OCI-M1 (cell line): Measurements from ENCODE around the gene TMEM131.
"Not testable (repeated sequence)": the region's sequence is repeated elsewhere in the genome, so short reads cannot be mapped to it uniquely, and the experiment has no call there.

Source experiments
- DNase-seq: peaks from one replicate; lab custom pipeline; 2025; lab: John Stamatoyannopoulos, UW

TMEM131 gene

GRCh38 chr2:97957432-97958183, 38.1 kb downstream of the TMEM131 start:
- no peak for DNase-seq

DNA sequence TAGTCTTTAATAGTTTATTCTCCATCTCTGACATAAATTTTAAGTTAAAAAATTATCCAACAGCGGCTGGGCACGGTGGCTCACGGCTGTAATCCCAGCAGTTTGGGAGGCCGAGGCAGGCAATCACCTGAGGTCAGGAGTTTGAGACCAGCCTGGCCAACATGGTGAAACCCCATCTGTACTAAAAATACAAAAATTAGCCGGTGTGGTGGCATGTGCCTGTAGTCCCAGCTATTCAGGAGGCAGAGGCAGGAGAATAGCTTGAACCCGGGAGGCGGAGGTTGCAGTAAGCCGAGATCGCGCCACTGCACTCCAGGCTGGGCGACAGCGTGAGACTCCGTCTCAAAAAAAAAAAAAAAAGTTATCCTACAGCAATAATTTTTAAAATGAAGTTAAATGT, 39.0 kb downstream of the TMEM131 start:
- DNase-seq, result not testable (repeated sequence)

GRCh38 chr2:97953853-97954252, 41.9 kb downstream of the TMEM131 start:
- DNase-seq, result no peak

- no peak for DNase-seq
Measured at GRCh38 chr2:97952357-97952756, 43.4 kb downstream of the TMEM131 start.

DNA sequence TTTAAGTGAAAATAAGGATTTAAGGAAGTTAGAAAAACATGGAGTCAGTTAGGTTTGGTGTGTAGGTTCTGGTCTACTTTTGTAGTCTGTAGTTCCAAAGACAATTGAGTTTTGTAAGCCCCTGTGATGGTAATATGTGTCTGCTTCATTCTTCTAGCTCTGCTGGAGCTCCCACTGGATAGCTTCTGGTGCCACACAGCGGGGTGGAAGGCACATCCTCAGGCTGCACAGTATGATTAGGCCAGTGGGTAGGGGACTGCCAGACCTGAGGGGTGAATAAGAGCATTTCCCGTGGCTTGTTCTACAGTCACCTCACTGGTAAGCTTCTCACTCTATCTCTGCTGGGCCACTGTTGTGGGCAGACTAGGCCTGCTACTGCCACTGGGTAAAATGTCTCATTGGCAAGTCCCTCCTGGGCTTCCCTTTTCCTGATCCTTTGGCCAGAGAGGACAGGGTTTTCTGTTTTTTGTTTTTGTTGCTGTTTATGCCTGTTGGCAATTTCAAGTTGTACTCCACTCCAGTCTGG, 44.5 kb downstream of the TMEM131 start:
- DNase-seq, result no peak

GRCh38 chr2:97950329-97951154, 45.2 kb downstream of the TMEM131 start:
- no peak for DNase-seq

- no peak for DNase-seq
Measured at GRCh38 chr2:97948926-97949325, 46.8 kb downstream of the TMEM131 start.

DNA sequence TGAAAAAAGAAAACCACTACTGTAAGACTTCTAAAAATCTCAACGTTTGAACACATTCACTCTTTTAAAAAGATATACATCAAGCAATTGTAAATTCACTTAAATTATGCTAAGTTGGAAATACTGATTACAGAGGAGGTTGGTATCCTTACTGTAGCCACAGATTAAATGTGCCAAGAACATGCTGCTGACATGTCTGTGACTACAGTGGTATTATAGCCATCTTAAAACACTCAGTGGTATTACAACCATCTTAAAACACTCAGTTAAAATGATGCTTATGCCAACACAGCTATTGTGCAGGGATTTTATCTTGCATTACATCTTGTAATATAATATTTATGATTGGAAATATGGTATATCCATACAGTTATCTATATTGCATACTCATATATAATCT, 50.0 kb downstream of the TMEM131 start:
- no peak for DNase-seq

- no peak for DNase-seq
Measured at GRCh38 chr2:97936881-97937280, 58.9 kb downstream of the TMEM131 start.

GRCh38 chr2:97936199-97936598, 59.5 kb downstream of the TMEM131 start:
- no peak for DNase-seq

GRCh38 chr2:97935719-97936161, 60.0 kb downstream of the TMEM131 start:
- DNase-seq, result peak; percentile 67

GRCh38 chr2:97932975-97933662, 62.6 kb downstream of the TMEM131 start:
- DNase-seq, result no peak

DNA sequence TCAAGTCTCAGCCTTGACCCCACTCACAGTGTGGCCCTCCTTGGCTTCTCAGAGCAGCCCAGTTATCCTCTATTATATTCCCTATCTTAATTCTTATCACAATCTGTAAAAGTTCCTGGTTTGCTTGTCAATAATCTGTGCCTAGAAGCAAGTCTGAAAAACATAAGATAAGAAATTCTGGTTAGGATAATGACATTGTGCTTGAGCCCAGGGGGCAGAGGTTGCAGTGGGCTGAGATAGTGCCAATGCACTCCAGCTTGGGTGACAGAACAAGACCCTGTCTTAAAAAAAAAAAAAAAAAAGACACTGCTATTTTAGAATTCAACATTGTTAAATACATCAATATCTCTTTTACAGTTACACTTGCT, 63.9 kb downstream of the TMEM131 start:
- DNase-seq, result peak; percentile 56

DNA sequence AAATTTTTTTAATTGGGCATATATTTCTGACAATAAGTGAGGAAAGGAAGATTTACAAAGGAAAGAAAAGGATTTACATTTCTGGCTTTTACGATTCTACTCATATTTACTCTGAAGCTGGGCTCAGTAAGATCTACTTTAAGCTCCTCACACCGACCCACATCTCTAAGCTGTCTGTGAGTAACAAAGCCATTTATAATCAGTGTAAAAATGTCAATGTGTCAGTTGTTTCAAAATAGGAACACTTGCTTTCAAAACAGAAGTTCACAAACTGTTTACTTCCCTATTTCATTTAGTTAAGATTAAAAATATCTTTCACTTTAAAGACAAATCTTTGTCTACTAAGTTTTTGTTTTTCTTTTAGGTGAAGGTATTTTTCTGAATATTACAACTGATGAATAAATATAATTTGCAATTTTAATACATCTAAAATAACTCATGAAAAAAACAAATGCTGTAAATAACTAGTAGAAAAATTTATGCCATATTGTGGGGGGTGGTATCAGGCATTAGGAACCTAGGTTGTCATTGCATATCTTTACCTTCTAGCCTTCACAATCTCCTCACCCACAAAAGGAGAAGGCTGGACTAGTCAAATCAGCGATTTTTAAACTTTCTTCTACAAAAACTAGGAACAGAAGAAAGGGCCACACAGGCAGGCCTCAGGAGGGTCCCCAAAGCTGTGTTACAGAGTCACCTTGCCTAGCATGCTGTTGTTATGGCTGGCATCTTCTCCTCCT, 64.5 kb downstream of the TMEM131 start:
- DNase-seq, result peak; percentile 59

- no peak for DNase-seq
Measured at GRCh38 chr2:97928591-97928990, 67.2 kb downstream of the TMEM131 start.

DNA sequence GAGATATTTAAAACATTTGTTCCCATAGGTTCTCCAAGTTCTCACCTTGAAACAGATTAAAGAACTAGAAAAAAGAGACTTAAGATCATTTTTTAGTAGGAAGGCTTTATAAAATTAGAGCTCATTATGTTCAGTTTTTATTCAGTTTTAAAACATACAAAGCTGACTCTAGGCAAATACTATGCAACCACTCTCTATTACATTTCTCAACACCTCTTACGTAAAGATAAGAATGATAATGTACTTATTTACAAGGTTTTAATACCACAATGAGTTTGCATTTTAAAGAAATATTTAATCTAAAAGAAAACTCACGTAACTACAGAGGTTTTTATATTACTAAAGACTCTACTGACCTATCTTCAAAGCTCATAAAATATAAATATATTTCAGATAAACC, 68.8 kb downstream of the TMEM131 start:
- no peak for DNase-seq

DNA sequence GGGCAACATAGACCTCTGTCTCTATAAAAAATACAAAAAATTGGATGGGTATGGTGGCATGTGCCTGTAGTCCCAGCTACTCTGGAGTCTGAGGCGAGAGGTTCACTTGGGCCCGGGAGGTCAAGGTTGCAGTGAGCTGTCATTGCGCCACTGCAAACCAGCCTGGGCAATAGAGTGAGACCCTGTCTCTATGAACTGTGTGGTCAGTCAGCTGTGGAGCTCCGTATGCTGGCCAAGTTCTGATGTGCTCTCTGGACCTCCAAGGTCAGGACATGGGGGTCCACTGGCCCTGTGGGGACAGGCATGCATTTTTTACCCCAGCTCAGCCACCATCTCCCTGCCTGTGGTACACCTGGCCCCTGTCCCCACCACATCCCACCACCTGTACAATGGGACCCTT, 71.6 kb downstream of the TMEM131 start:
- DNase-seq, result no peak

GRCh38 chr2:97919858-97920257, 75.9 kb downstream of the TMEM131 start:
- DNase-seq, result no peak

DNA sequence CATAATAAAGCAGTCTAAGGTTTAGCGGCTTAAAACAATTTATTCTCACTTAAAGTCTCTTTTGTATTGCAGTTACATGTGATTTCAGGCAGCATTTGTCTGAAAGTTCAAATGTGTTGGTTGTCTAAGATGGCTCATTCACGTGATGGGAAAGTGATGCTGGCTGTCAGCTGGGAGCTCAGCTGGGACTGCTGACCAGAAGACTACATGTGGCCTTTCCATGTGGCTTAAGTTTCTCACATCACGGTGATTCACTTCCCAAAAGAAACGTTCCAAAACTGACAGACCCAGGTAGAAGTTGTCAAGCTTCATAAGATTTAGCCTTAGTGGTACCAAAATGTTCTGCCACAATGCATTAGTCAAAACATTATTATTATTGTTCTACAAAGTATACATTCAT, 76.9 kb downstream of the TMEM131 start:
- no peak for DNase-seq

DNA sequence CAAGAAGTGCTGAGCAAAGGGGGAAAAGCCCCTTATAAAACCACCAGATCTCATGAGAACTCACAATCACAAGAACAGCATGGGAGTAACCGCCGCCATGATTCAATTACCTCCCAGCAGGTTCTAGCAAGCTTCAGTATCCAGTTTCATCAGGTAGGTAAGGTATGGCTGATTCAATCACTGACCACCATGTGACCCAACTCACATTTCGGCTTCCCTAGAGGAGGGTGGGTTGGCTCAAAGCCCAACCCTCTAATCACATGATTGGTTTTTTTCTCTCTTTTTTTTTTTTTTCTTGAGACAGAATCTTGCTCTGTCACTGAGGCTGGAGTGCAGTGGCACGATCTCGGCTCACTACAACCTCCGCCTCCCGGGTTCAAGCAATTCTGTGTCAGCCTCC, 78.1 kb downstream of the TMEM131 start:
- not testable (repeated sequence) for DNase-seq

GRCh38 chr2:97914691-97915213, 81.0 kb downstream of the TMEM131 start:
- DNase-seq, result no peak

- peak; percentile 17 for DNase-seq
Measured at GRCh38 chr2:97913846-97914245, 81.9 kb downstream of the TMEM131 start.
